ENCODE results near the gene SMTN. TPM values are rescaled to one million over a fixed set of nuclear protein-coding genes. Genes with fewer than 3 reads are reported as not detected.
"Not testable (repeated sequence)": the region's sequence is repeated elsewhere in the genome, so short reads cannot be mapped to it uniquely, and the experiment has no call there.

Gene SMTN
- total and polyA plus RNA-seq, 2 donors: 4.5 to 26.3 TPM

DNA sequence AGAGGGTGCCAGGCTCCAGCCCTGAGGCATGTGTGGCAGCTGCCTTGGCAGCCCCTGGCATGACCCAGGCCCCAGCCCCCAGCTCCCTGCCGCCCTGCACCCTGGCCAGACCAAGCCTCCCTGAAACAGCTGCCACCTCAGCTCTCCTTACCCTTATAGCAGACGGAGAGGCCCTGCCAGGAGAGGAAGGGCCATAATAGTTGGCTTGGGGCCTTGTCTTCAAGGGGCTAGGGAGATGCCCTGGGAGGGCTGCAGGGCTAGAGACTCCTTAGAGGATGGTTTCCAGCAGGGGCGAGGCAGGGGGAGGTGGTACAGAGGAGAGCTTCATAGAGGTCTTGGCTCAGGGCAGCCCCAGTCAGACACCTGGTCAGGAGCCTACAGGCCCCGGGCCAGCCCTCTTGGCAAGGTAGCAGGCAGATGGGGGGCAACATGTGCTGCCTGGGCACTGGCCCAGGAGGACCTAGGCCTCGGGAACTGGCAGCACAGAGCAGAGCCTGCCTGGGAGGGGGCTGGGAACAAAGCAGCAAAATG lies 13.0 kb downstream of the SMTN start:
- 99% methylated on average over 5 of the region's 5 CpGs for WGBS
- H3K4me3 ChIP-seq (ENCODE audit: low read length in 2 of 2): no peak overlapping the region

DNA sequence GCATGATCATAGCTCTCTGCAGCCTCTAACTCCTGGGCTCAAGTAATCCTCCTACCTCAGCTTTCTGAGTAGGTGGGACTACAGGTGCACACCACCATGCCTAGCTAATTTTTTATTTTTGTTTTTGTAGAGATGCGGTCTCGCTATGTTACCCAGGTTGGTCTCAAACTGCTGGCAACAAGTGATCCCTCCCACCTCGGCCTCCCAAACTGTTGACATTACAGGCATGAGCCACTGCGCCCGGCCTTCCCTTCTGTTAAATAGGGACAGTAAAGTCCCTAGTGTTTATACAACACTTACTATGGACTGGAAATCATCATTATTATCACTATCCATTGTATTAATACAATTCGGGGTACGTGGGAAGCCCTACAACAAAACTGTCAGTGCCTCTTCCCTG lies 13.6 kb downstream of the SMTN start:
- Histone ChIP-seq H3K9me3 (ENCODE audit: control insufficient read depth in 2 of 2, insufficient read depth in 1 of 2, low read length in 1 of 2) (no peaks in the 10 kb centered on the region), H3K27me3 (ENCODE audit: control insufficient read depth in 2 of 2, insufficient read depth in 1 of 2, low read length in 1 of 2) (no peaks in the 10 kb centered on the region), H3K4me1 (ENCODE audit: control insufficient read depth in 2 of 2, insufficient read depth in 2 of 2, low read length in 2 of 2) (no peaks in the 10 kb centered on the region), H3K27ac (ENCODE audit: low read depth in 1 of 2, low read length in 1 of 2) (no peak overlapping the region), H3K4me3 (ENCODE audit: low read length in 2 of 2) (no peak overlapping the region), H3K36me3 (ENCODE audit: control insufficient read depth in 2 of 2, insufficient read depth in 2 of 2, low read length in 1 of 2) (peaks cover 14 to 58% of the 10 kb centered on the region in 2 donors)
- DNase-seq (ENCODE audit: low read depth in 6 of 9, low spot score in 9 of 9): no peak
- over 99% methylated on average over 7 of the region's 7 CpGs for WGBS

More for the DNA sequence above, 13.0 kb downstream of the SMTN start:
- no peak for DNase-seq (ENCODE audit: low read depth in 6 of 9, low spot score in 9 of 9)
- Histone ChIP-seq H3K4me1 (ENCODE audit: control insufficient read depth in 2 of 2, insufficient read depth in 2 of 2, low read length in 2 of 2) (no peaks in the 10 kb centered on the region), H3K9me3 (ENCODE audit: control insufficient read depth in 2 of 2, insufficient read depth in 1 of 2, low read length in 1 of 2) (no peaks in the 10 kb centered on the region), H3K36me3 (ENCODE audit: control insufficient read depth in 2 of 2, insufficient read depth in 2 of 2, low read length in 1 of 2) (peaks cover 12 to 53% of the 10 kb centered on the region in 2 donors), H3K27ac (ENCODE audit: low read depth in 1 of 2, low read length in 1 of 2) (no peak overlapping the region), H3K27me3 (ENCODE audit: control insufficient read depth in 2 of 2, insufficient read depth in 1 of 2, low read length in 1 of 2) (no peaks in the 10 kb centered on the region)

DNA sequence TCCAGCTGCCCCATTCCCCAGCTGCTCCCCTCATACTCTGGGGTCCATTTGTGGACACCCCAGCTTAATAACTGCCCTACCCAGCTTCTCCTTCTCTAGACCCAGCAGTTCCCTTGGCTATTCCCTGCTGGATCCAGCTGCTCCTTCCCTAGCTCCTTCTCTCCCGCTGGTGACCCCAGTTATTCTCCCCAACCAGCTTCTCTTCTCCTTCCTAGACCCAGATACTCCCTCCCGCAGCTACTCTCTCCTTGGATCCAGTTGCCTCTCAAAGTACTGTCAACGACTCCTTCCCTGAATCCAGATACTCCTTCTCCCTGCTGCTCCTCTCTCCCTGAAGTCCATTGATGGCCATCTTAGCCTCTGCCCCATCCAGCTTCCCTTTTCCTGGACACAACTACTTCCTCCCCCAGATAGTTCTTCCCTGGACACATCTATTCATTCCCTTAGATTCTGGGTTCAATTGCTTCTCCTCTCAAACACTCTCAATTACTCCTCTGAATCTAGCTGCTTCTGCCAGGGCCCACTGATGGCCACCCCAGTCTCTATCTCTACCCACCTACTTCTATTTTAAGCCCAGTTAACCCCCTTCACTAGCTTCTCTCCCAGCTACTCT lies 14.6 kb downstream of the SMTN start:
- Histone ChIP-seq H3K4me1 (ENCODE audit: control insufficient read depth in 2 of 2, insufficient read depth in 2 of 2, low read length in 2 of 2) (no peaks in the 10 kb centered on the region), H3K27me3 (ENCODE audit: control insufficient read depth in 2 of 2, insufficient read depth in 1 of 2, low read length in 1 of 2) (no peaks in the 10 kb centered on the region), H3K9me3 (ENCODE audit: control insufficient read depth in 2 of 2, insufficient read depth in 1 of 2, low read length in 1 of 2) (no peaks in the 10 kb centered on the region), H3K27ac (ENCODE audit: low read depth in 1 of 2, low read length in 1 of 2) (no peak overlapping the region), H3K36me3 (ENCODE audit: control insufficient read depth in 2 of 2, insufficient read depth in 2 of 2, low read length in 1 of 2) (peaks cover 12 to 57% of the 10 kb centered on the region in 2 donors), H3K4me3 (ENCODE audit: low read length in 2 of 2) (no peak overlapping the region)
- DNase-seq (ENCODE audit: low read depth in 6 of 9, low spot score in 9 of 9): no peak
- WGBS: 96% methylated on average over 3 of the region's 3 CpGs

DNA sequence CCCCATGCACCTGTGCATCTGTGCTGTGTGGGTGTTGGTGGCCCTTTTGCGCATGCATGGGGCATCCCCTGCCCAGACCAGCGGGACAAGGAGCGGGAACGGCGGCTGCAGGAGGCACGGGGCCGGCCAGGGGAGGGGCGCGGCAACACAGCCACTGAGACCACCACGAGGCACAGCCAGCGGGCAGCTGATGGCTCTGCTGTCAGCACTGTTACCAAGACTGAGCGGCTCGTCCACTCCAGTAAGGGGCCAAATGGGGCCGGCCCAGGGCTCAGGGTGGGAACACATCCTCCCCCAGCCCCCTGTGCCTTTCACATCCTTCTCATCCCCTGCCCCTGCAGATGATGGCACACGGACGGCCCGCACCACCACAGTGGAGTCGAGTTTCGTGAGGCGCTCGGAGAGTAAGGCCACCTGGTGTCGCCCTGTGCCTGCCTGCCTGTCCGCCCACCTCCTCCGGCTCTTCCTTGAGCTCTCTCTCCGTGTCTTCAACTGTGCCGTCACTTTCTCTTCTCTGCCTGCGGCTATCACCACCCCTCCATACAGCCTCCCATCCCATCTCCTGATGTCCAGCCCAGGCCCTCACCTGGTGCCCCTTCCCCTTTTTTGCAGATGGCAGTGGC lies 15.7 kb downstream of the SMTN start:
- Histone ChIP-seq H3K4me3 (ENCODE audit: low read length in 2 of 2) (no peak overlapping the region), H3K9me3 (ENCODE audit: control insufficient read depth in 2 of 2, insufficient read depth in 1 of 2, low read length in 1 of 2) (no peaks in the 10 kb centered on the region), H3K36me3 (ENCODE audit: control insufficient read depth in 2 of 2, insufficient read depth in 2 of 2, low read length in 1 of 2) (peaks cover 12 to 50% of the 10 kb centered on the region in 2 donors), H3K4me1 (ENCODE audit: control insufficient read depth in 2 of 2, insufficient read depth in 2 of 2, low read length in 2 of 2) (no peaks in the 10 kb centered on the region), H3K27ac (ENCODE audit: low read depth in 1 of 2, low read length in 1 of 2) (no peak overlapping the region), H3K27me3 (ENCODE audit: control insufficient read depth in 2 of 2, insufficient read depth in 1 of 2, low read length in 1 of 2) (no peaks in the 10 kb centered on the region)
- no peak for DNase-seq (ENCODE audit: low read depth in 6 of 9, low spot score in 9 of 9)
- WGBS: 94% methylated on average over 27 of the region's 27 CpGs

DNA sequence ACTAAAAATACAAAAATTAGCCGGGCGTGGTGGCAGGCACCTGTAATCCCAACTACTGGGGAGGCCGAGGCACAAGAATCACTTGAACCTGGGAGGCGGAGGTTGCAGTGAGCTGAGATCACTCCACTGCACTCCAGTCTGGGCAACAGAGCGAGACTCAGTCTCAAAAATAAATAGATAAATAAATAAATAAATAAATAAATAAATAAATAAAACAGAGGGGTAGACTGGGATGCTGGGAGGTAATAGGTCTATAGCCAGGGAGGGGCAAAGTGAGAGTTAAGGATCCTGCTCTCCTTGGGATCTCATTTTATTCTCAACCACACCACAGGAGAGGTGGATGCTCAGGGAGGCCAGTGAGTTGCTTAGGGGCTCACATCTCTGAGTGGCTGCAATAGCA lies 16.4 kb downstream of the SMTN start:
- H3K36me3 ChIP-seq (ENCODE audit: control insufficient read depth in 2 of 2, insufficient read depth in 2 of 2, low read length in 1 of 2): peaks cover 10 to 44% of the 10 kb centered on the region in 2 donors
- H3K4me3 ChIP-seq (ENCODE audit: low read length in 2 of 2); H3K27ac ChIP-seq (ENCODE audit: low read depth in 1 of 2, low read length in 1 of 2); H3K4me1 ChIP-seq (ENCODE audit: control insufficient read depth in 2 of 2, insufficient read depth in 2 of 2, low read length in 2 of 2); H3K9me3 ChIP-seq (ENCODE audit: control insufficient read depth in 2 of 2, insufficient read depth in 1 of 2, low read length in 1 of 2); DNase-seq (ENCODE audit: low read depth in 6 of 9, low spot score in 9 of 9); H3K27me3 ChIP-seq (ENCODE audit: control insufficient read depth in 2 of 2, insufficient read depth in 1 of 2, low read length in 1 of 2): not testable (repeated sequence)
- 89% methylated on average over 5 of the region's 5 CpGs for WGBS

DNA sequence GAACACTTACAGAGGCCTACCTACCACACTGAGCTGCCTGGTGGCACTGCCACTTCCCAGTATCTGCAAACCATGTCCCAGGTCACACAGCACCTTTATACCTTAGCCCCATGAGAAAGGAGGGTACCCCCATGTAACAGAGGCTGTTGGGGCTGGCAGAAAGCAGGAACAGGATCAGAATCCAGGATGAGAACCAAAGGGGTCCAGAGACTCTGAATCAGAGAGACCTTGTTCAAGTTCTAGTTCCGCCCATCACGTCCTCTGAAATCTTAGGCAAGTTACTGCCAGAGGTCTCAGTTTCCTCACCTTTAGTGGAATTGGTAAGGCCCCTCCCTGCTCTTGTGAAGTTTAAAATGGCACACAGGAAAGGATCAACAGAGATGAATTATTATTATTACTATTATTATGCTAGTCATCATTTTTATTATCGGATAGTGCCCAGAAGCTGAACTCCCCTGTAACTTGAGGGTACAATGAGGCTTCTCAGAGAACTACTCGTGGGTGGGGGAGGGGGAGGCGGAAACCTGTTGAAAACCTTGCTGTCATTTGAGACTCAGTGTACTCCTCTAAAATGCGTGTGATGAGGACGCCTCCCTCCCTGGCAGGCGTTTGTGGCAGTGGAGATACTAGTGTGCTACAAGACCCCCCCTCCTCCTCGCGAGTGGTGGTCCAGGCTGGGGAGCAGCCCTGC lies 17.0 kb downstream of the SMTN start:
- H3K27me3 ChIP-seq (ENCODE audit: control insufficient read depth in 2 of 2, insufficient read depth in 1 of 2, low read length in 1 of 2): no peaks in the 10 kb centered on the region
- H3K36me3 ChIP-seq (ENCODE audit: control insufficient read depth in 2 of 2, insufficient read depth in 2 of 2, low read length in 1 of 2): peaks cover 10 to 41% of the 10 kb centered on the region in 2 donors
- H3K4me1 ChIP-seq (ENCODE audit: control insufficient read depth in 2 of 2, insufficient read depth in 2 of 2, low read length in 2 of 2): no peaks in the 10 kb centered on the region
- no peak overlapping the region for H3K27ac ChIP-seq (ENCODE audit: low read depth in 1 of 2, low read length in 1 of 2)
- DNase-seq (ENCODE audit: low read depth in 6 of 9, low spot score in 9 of 9): no peak
- H3K4me3 ChIP-seq (ENCODE audit: low read length in 2 of 2): no peak overlapping the region
- H3K9me3 ChIP-seq (ENCODE audit: control insufficient read depth in 2 of 2, insufficient read depth in 1 of 2, low read length in 1 of 2): no peaks in the 10 kb centered on the region
- WGBS: 95% methylated on average over 10 of the region's 10 CpGs

DNA sequence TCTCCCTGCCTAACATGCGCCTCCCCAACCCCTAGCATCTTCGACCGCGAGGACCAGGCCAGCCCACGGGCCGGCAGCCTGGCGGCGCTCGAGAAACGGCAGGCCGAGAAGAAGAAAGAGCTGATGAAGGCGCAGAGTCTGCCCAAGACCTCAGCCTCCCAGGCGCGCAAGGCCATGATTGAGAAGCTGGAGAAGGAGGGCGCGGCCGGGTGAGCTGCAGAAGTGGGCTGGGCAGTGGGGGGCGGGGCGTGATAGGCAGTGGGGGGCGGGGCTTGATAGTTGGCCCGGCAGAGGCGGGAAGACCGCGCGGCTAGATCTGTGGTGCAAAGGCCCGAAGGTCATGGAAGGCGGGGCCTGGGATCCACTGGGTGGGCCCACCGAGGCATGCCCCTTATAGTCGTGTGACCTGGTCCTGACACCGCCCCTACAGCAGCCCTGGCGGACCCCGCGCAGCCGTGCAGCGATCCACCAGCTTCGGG lies 17.6 kb downstream of the SMTN start:
- WGBS: 98% methylated on average over 36 of the region's 36 CpGs
- DNase-seq (ENCODE audit: low read depth in 6 of 9, low spot score in 9 of 9): no peak
- Histone ChIP-seq H3K27me3 (ENCODE audit: control insufficient read depth in 2 of 2, insufficient read depth in 1 of 2, low read length in 1 of 2) (no peaks in the 10 kb centered on the region), H3K36me3 (ENCODE audit: control insufficient read depth in 2 of 2, insufficient read depth in 2 of 2, low read length in 1 of 2) (peaks cover 10 to 35% of the 10 kb centered on the region in 2 donors), H3K27ac (ENCODE audit: low read depth in 1 of 2, low read length in 1 of 2) (no peak overlapping the region), H3K4me1 (ENCODE audit: control insufficient read depth in 2 of 2, insufficient read depth in 2 of 2, low read length in 2 of 2) (no peaks in the 10 kb centered on the region), H3K9me3 (ENCODE audit: control insufficient read depth in 2 of 2, insufficient read depth in 1 of 2, low read length in 1 of 2) (no peaks in the 10 kb centered on the region), H3K4me3 (ENCODE audit: low read length in 2 of 2) (no peak overlapping the region)

DNA sequence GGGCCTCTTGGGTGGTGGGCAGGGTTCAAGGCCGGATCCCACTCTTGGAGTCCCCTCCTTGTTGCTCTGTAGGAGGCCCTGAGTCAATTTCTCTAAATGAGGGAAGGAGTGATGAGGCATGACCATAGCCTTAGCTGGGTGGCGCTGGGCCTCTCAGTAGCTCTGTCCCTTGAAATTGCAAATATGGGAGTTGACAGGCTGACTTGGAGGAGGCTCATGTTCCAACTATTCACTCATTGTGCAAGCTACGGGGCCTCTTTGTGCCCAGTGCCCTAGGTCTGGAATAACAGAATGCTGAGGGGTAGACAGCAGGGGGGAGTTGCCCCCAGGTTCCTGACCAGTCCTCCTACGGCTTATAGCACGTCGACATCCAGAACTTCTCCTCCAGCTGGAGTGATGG lies 18.3 kb downstream of the SMTN start:
- 99% methylated on average over 6 of the region's 6 CpGs for WGBS
- Histone ChIP-seq H3K27me3 (ENCODE audit: control insufficient read depth in 2 of 2, insufficient read depth in 1 of 2, low read length in 1 of 2) (peaks cover 0 to 3% of the 10 kb centered on the region in 2 donors), H3K4me1 (ENCODE audit: control insufficient read depth in 2 of 2, insufficient read depth in 2 of 2, low read length in 2 of 2) (no peaks in the 10 kb centered on the region), H3K36me3 (ENCODE audit: control insufficient read depth in 2 of 2, insufficient read depth in 2 of 2, low read length in 1 of 2) (peaks cover 10 to 29% of the 10 kb centered on the region in 2 donors), H3K27ac (ENCODE audit: low read depth in 1 of 2, low read length in 1 of 2) (no peak overlapping the region), H3K4me3 (ENCODE audit: low read length in 2 of 2) (no peak overlapping the region), H3K9me3 (ENCODE audit: control insufficient read depth in 2 of 2, insufficient read depth in 1 of 2, low read length in 1 of 2) (no peaks in the 10 kb centered on the region)
- no peak for DNase-seq (ENCODE audit: low read depth in 6 of 9, low spot score in 9 of 9)
